K562 (cell line): ENCODE data around the gene FZD8. TPM values are rescaled to one million over a fixed set of nuclear protein-coding genes. Genes with fewer than 3 reads are reported as not detected.

Experiments used
- ATAC-seq: fragments of 200-7000 bp; cut with Tn5 transposase; 3 replicates; pipeline ENCODE4 v1.9.1; 2020; ENCODE audit warnings: moderate library complexity
- BruUV-seq: library from RNA; stranded (reverse); fragments of 400-500 nt; replicated peaks from 2 replicates; lab custom pipeline; 2021; lab: Mats Ljungman, UMichigan
- CTCF ChIA-PET: fragments of 300-600 bp; formaldehyde crosslinking; extraction: SDS; loops from one replicate; lab custom pipeline; 2021; ENCODE audit warnings: low intra/inter-chr PET ratio; lab: Yijun Ruan, JAX
- POLR2A ChIA-PET: fragments of 300-600, 350-650 bp; sonication (Branson Sonifier 250); formaldehyde crosslinking; extraction: SDS; loops from one replicate; lab custom pipeline; 2021; ENCODE audit warnings: antibody characterized with exemption, inconsistent platforms; lab: Yijun Ruan, JAX
- DNase-seq, 4 experiments: peaks; one replicate each; pipeline versions ENCODE4 v3.0.0 to v3.0.0-alpha.2; 2011 to 2018; ENCODE audit warnings: low spot score in 3 of 4, mixed read lengths in 3 of 4; ENCODE audit errors: extremely low read depth in 1 of 4
- FAIRE-seq: peaks from 2 replicates; lab custom pipeline; 2011; peaks lifted over from hg19 to GRCh38; lab: Jason Lieb, UNC
- H2AFZ ChIP-seq: 2 replicates; pipeline ENCODE4 v1.6.0; 2011; ENCODE audit warnings: low read depth, low read length, control low read depth, inconsistent platforms
- H3K27ac ChIP-seq: fragments of 200-600 bp; 3 replicates; pipeline ENCODE4 v1.8.0; 2011; ENCODE audit warnings: low read depth, mild to moderate bottlenecking, control low read depth, inconsistent platforms, low read length, moderate library complexity, mixed read lengths; ENCODE audit errors: extremely low read depth
- H3K27me3 ChIP-seq, 2 experiments: fragments of 300-600 bp in 1 of 2; 2 replicates in 1 of 2; 3 replicates in 1 of 2; pipeline versions ENCODE4 v1.6.0 to v1.8.0; 2011; ENCODE audit warnings: inconsistent platforms in 2 of 2, low read length in 2 of 2, mild to moderate bottlenecking in 1 of 2, mixed read lengths in 1 of 2, moderate library complexity in 1 of 2; ENCODE audit not compliant: control insufficient read depth in 2 of 2, insufficient read depth in 2 of 2
- H3K36me3 ChIP-seq: fragments of 300-600 bp; 3 replicates; pipeline ENCODE4 v1.8.0; 2011; ENCODE audit warnings: mild to moderate bottlenecking, low read length, inconsistent platforms; ENCODE audit not compliant: control insufficient read depth, insufficient read depth
- H3K4me1 ChIP-seq, 2 experiments: fragments of 200-600 bp in 1 of 2; replicated peaks in 1 of 2; 2 replicates in 1 of 2; 3 replicates in 1 of 2; pipeline versions ENCODE4 v1.5.1 to v1.8.0; 2011; ENCODE audit warnings: inconsistent platforms in 2 of 2, low read length in 2 of 2, mild to moderate bottlenecking in 1 of 2, mixed read lengths in 1 of 2, moderate library complexity in 1 of 2; ENCODE audit not compliant: control insufficient read depth in 2 of 2, insufficient read depth in 2 of 2
- H3K4me2 ChIP-seq: 2 replicates; pipeline ENCODE4 v1.6.1; 2011; ENCODE audit warnings: low read length, control low read depth, inconsistent platforms, mixed read lengths; ENCODE audit not compliant: insufficient read depth
- H3K4me3 ChIP-seq: fragments of 200-600 bp; sonication (generic), shearing (Covaris generic); 2 replicates; pipeline ENCODE4 v1.5.1; 2016; ENCODE audit warnings: control low read depth, inconsistent platforms
- H3K79me2 ChIP-seq: fragments of 200-600 bp; 3 replicates; pipeline ENCODE4 v1.8.0; 2011; ENCODE audit warnings: low read length, inconsistent platforms; ENCODE audit not compliant: control insufficient read depth, insufficient read depth
- H3K9ac ChIP-seq, 2 experiments: 2 replicates each; pipeline versions ENCODE4 v1.6.0 to v1.6.1; 2011; ENCODE audit warnings: low read depth in 2 of 2, low read length in 2 of 2, control low read depth in 1 of 2, inconsistent platforms in 1 of 2, mild to moderate bottlenecking in 1 of 2, mixed read lengths in 1 of 2; ENCODE audit not compliant: insufficient read depth in 1 of 2
- H3K9me1 ChIP-seq: one replicate; pipeline ENCODE4 v1.6.0; 2011; ENCODE audit warnings: inconsistent platforms, mild to moderate bottlenecking, low read length, moderate library complexity; ENCODE audit not compliant: control insufficient read depth, insufficient read depth
- H3K9me3 ChIP-seq: replicated peaks from 2 replicates; pipeline ENCODE4 v1.5.1; 2011; ENCODE audit warnings: low read depth, low read length, inconsistent platforms; ENCODE audit not compliant: control insufficient read depth, insufficient read depth
- H4K20me1 ChIP-seq: replicated peaks from 2 replicates; pipeline ENCODE4 v1.6.1; 2011; ENCODE audit warnings: low read length, inconsistent platforms, mixed read lengths; ENCODE audit not compliant: control insufficient read depth, insufficient read depth
- CCAR2 ChIP-seq: fragments of 200-400 bp; formaldehyde crosslinking; IDR thresholded peaks from 2 replicates; pipeline ENCODE4 v1.6.1; 2017; ENCODE audit warnings: mild to moderate bottlenecking, low read depth, low read length
- FOXA1 ChIP-seq: fragments of 450-650 bp; IDR thresholded peaks from 2 replicates; pipeline ENCODE4 v1.6.1; 2016; ENCODE audit warnings: mild to moderate bottlenecking, borderline replicate concordance
- FOXJ3 ChIP-seq: sonication (generic); formaldehyde crosslinking; IDR thresholded peaks from 2 replicates; pipeline ENCODE4 v1.4.0; 2020; ENCODE audit warnings: mild to moderate bottlenecking, missing genetic modification reagents
- PHF8 ChIP-seq: fragments of 200-600 bp; sonication (generic); IDR thresholded peaks from 2 replicates; pipeline ENCODE4 v1.6.1; 2012; ENCODE audit warnings: mixed run types, mild to moderate bottlenecking, inconsistent platforms, low read length, moderate library complexity, borderline replicate concordance
- RBM25 ChIP-seq: fragments of 200-400 bp; formaldehyde crosslinking; IDR thresholded peaks from 2 replicates; pipeline ENCODE4 v1.6.1; 2018; ENCODE audit warnings: low read length, low read depth, moderate library complexity; ENCODE audit not compliant: severe bottlenecking
- ZNF766 ChIP-seq: fragments of 200-800 bp; sonication (Bioruptor generic); conservative IDR thresholded peaks from 2 replicates; pipeline ENCODE4 v1.6.1; 2016; ENCODE audit warnings: missing genetic modification characterization, missing compliant biosample characterization
- WGBS: fragments of 100-300 bp; shearing (Covaris generic); methylation state at CpG from one replicate; pipeline ENCODE4 v1.1.6; 2016; ENCODE audit warnings: low coverage, mixed read lengths; ENCODE audit not compliant: insufficient coverage; ENCODE audit errors: missing lambda C conversion rate; 5-methylcytosine and 5-hydroxymethylcytosine counted together
- in situ Hi-C: fragments of 300-500 bp; cut with MboI; formaldehyde crosslinking; loops from 4 replicates; pipeline ENCODE4 v1.15.0; 2018; ENCODE audit warnings: inconsistent platforms, mixed read lengths
- intact Hi-C: fragments of 100-400 bp; cut with micrococcal nuclease; formaldehyde crosslinking; loops from 2 replicates; pipeline ENCODE4 v1.14.2; 2022
- polyA plus RNA-seq, 8 experiments: library from polyadenylated mRNA; depleted of rRNA in 4 of 8; stranded (reverse) in 5 of 8; unstranded in 3 of 8; fragments of >200 nt; fragmentation: Nextera tagmentation in 2 of 8; fragmentation: Illumina TruSeq in 1 of 8; extraction: Ambion mirVana in 2 of 8; extraction: Trizol in 1 of 8; gene quantifications; 2 replicates each; pipeline versions ENCODE4 v1.2.1 to v1.2.3, GENCODE V29; 2011 to 2014; ENCODE audit warnings: inconsistent platforms in 1 of 8, missing spikeins in 1 of 8
- total RNA-seq, 7 experiments: library from RNA; depleted of rRNA in 6 of 7; stranded (reverse); fragments of >200 nt in 6 of 7; fragmentation: Illumina TruSeq in 2 of 7; extraction: Trizol in 2 of 7; gene quantifications; 2 replicates each; pipeline versions ENCODE4 v1.2.1 to v1.2.3, GENCODE V29; 2011 to 2021; ENCODE audit warnings: low replicate concordance in 1 of 7
- TF ChIP-seq, protein P1 (sequence below): fragments of 250-450 bp; sonication (Bioruptor Pico); IDR thresholded peaks from 2 replicates; pipeline ENCODE4 v1.9.0; 2021; ENCODE audit warnings: mild to moderate bottlenecking

The FZD8 gene
- total and polyA plus RNA-seq, 9 of the 15 experiments (the other 6 are each of a cell fraction or from before 2014, with no cell fraction given) = 0.03 to 1.2 (median 0.16) TPM; not detected in 1

DNA sequence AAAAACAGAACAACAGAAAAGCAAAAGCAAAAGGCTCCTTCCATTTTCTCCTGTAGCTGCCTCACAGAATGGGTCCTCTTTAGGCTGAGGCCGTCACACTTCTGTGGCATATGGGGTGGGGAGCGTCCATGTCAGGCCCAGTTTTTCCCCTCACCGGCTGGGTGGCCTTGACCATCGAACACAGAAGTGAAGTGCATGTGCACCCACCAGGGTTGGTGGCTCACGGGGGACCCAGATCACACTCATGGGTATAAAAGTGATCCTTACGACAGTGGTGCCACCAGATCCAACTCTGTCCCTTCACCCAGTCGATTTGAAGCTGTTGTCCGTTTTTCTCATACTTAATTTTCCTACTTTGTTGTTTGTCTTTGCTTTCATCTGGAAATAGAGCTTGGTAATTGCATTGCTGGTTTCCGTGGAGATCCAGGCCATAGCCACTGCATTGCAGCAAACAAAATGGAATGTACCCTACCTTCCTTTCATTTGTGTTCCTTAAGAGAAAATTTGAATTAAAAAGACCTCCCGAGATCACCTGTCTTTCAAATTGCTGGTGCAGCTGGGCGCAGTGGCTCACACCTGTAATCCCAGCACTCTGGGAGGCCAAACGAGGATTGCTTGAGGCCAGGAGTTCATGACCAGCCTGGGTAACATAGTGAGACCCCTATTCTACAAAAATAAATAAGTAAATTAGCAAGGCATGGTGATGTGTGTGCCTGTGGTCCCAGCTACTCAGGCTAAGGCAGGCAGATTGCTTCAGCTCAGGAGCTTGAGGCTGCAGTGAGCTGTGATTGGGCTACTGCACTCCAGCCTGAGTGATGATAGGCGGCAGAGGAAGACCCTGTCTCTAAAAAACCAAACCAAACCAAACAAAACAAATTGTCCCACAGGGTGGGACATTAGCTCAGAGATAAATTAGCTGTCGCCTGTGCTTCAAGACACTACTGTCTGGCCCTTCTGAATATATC is 47.7 kb downstream of the FZD8 start:
- intact Hi-C loops = no loop called here
- in situ Hi-C loops = no loop called here
- no peaks in the 10 kb centered on the region for H3K79me2 ChIP-seq
- POLR2A ChIA-PET = interaction anchor here (0.6 kb wide), 1 partner anchor 23 kb away, joined by 3 read pairs; no protein-coding TSS in a partner anchor
- no peaks in the 10 kb centered on the region for H3K9me3 ChIP-seq
- no peaks in the 10 kb centered on the region for H3K9me1 ChIP-seq
- CTCF ChIA-PET = no interaction called here
- no peak overlapping the region for H3K4me2 ChIP-seq
- H3K9ac ChIP-seq = no peak overlapping the region
- H2AFZ ChIP-seq = no peak overlapping the region
- TF ChIP-seq PHF8 (no peak), FOXA1 (no peak), RBM25 (no peak), CCAR2 (no peak), FOXJ3 (CRISPR knock-in tag) (no peak), ZNF766 (CRISPR knock-in tag) (no peak)
- TF ChIP-seq, protein P1, sequence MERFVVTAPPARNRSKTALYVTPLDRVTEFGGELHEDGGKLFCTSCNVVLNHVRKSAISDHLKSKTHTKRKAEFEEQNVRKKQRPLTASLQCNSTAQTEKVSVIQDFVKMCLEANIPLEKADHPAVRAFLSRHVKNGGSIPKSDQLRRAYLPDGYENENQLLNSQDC (CRISPR knock-in tag) = no peak
- no TSS peak for BruUV-seq
- ATAC-seq = no peak
- no peaks in the 10 kb centered on the region for H3K36me3 ChIP-seq
- no peak overlapping the region for H3K4me3 ChIP-seq
- FAIRE-seq = no peak
- H3K27ac ChIP-seq = no peak overlapping the region
- DNase-seq = no peak
- WGBS = 2% methylated on average over 14 of the region's 14 CpGs
- peaks cover 18 to 34% of the 10 kb centered on the region in 2 experiments for H3K27me3 ChIP-seq
- H3K4me1 ChIP-seq = no peaks in the 10 kb centered on the region
- no peaks in the 10 kb centered on the region for H4K20me1 ChIP-seq
